ENCODE measurements around the gene FAM228B. TPM values are rescaled to one million over a fixed set of nuclear protein-coding genes. Genes with fewer than 3 reads are reported as not detected.
"Not testable (repeated sequence)": the region's sequence is repeated elsewhere in the genome, so short reads cannot be mapped to it uniquely, and the experiment has no call there.

The FAM228B gene
- total RNA-seq, 1 donor from 2014 or later, result 26.2 TPM

GRCh38 chr2:24106786-24107185 is 16.5 kb upstream of the FAM228B start:
- H3K4me3 Mint-ChIP-seq, result no peak overlapping the region
- peaks cover 26% of the 10 kb centered on the region for H3K4me1 Mint-ChIP-seq
- no peak overlapping the region for H3K27ac Mint-ChIP-seq
- POLR2A ChIA-PET, result interaction anchor here (0.7 kb wide), 1 partner anchor 179 kb away, joined by 3 read pairs; the partner anchor contains the start of gene ATAD2B
- H3K36me3 Mint-ChIP-seq (ENCODE audit: low read depth), result peaks cover 16% of the 10 kb centered on the region
- H3K9me3 Mint-ChIP-seq, result peaks cover 21% of the 10 kb centered on the region
- TF ChIP-seq CTCF (IDR thresholded peaks at IDR 0.05), result no peak
- no peaks in the 10 kb centered on the region for H3K27me3 Mint-ChIP-seq
- DNase-seq, result no peak
- ATAC-seq (ENCODE audit: low read depth), result no peak
- CTCF ChIA-PET, result interaction anchor here (1.6 kb wide), 1 partner anchor 22 kb away, joined by 3 read pairs; the partner anchor contains the start of gene TP53I3
- intact Hi-C loops (cut with micrococcal nuclease), result no loop called here

GRCh38 chr2:24107336-24107735 is 15.9 kb upstream of the FAM228B start:
- Mint-ChIP-seq H3K9me3 (peaks cover 21% of the 10 kb centered on the region), H3K27me3 (no peaks in the 10 kb centered on the region), H3K36me3 (ENCODE audit: low read depth) (peaks cover 15% of the 10 kb centered on the region), H3K4me1 (peaks cover 26% of the 10 kb centered on the region), H3K4me3 (no peak overlapping the region), H3K27ac (no peak overlapping the region)
- intact Hi-C loops (cut with micrococcal nuclease), result no loop called here
- DNase-seq, result no peak
- POLR2A ChIA-PET, result interaction anchor here (0.7 kb wide), 1 partner anchor 180 kb away, joined by 3 read pairs; the partner anchor contains the start of gene ATAD2B
- no peak for ATAC-seq (ENCODE audit: low read depth)
- CTCF ChIA-PET, result interaction anchor here (1.6 kb wide), 1 partner anchor 23 kb away, joined by 3 read pairs; the partner anchor contains the start of gene TP53I3
- TF ChIP-seq CTCF (IDR thresholded peaks at IDR 0.05), result no peak

GRCh38 chr2:24109431-24109830 is 13.8 kb upstream of the FAM228B start:
- CTCF ChIA-PET; H3K27me3 Mint-ChIP-seq; ATAC-seq (ENCODE audit: low read depth): not testable (repeated sequence)

GRCh38 chr2:24110660-24111303 is 12.5 kb upstream of the FAM228B start:
- TF ChIP-seq CTCF (IDR thresholded peaks at IDR 0.05), result no peak
- ATAC-seq (ENCODE audit: low read depth) (no peak), DNase-seq (no peak)
- Mint-ChIP-seq H3K27me3 (no peaks in the 10 kb centered on the region), H3K4me1 (peaks cover 1% of the 10 kb centered on the region), H3K4me3 (no peak overlapping the region), H3K9me3 (peaks cover 21% of the 10 kb centered on the region), H3K27ac (no peak overlapping the region), H3K36me3 (ENCODE audit: low read depth) (peaks cover 3% of the 10 kb centered on the region)
- ChIA-PET CTCF (no interaction called here), POLR2A (no interaction called here)
- intact Hi-C loops (cut with micrococcal nuclease), result no loop called here

More at GRCh38 chr2:24109431-24109830, 13.8 kb upstream of the FAM228B start:
- POLR2A ChIA-PET; H3K27ac Mint-ChIP-seq; H3K4me3 Mint-ChIP-seq; H3K36me3 Mint-ChIP-seq (ENCODE audit: low read depth); intact Hi-C loops (cut with micrococcal nuclease); DNase-seq: not testable (repeated sequence)
- peaks cover 11% of the 10 kb centered on the region for H3K4me1 Mint-ChIP-seq
- H3K9me3 Mint-ChIP-seq, result peaks cover 21% of the 10 kb centered on the region

- TF ChIP-seq CTCF (IDR thresholded peaks at IDR 0.05), result no peak
- no peak overlapping the region for H3K27ac Mint-ChIP-seq
- H3K9me3 Mint-ChIP-seq, result peaks cover 18% of the 10 kb centered on the region
- H3K36me3 Mint-ChIP-seq (ENCODE audit: low read depth), result no peaks in the 10 kb centered on the region
- H3K27me3 Mint-ChIP-seq, result no peaks in the 10 kb centered on the region
- DNase-seq, result no peak
- ChIA-PET CTCF (no interaction called here), POLR2A (no interaction called here)
- no peak overlapping the region for H3K4me3 Mint-ChIP-seq
- intact Hi-C loops (cut with micrococcal nuclease), result no loop called here
- peaks cover 1% of the 10 kb centered on the region for H3K4me1 Mint-ChIP-seq
- ATAC-seq (ENCODE audit: low read depth), result no peak
Observed at GRCh38 chr2:24111407-24111901, 11.8 kb upstream of the FAM228B start.
